Measurements from ENCODE around the gene DARS1.

DNA sequence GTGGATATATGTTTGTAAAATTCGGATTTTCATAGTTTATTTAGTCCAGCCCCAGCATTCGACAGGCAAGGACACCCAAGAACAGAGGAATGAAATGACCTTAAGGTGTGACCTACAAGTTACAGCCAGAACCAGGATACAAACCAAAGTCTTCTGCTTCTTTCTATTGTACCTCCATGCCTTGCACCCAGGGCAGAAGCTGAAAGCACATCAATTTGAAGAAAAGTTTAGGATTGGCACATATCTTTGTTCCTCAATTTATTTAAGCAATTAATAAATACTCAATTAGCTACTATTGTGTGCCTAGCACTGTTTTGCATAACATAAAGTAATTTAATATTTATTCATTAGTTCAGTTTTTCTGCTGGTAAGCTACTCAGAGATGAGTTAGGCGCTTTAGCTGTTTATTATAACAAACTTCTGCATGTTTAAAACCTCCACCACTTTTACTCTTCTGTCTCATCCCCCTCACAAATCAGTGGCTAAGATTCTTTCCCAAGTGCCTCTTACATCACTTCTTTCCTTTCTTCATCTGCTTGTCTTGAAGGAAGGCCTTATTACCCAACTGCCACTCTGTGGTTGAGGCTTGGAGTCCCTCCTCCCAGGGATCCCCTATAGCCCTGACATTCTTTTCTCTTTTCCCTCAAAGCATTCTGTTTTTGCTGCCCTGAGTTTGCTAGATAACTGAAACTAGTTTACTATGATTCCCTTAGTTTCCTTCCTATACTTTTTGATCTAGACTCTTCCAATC, 37.1 kb upstream of the DARS1 start:
- no peak for TF ChIP-seq CTCF (conservative IDR thresholded peaks at IDR 0.05; ENCODE audit: low read length)
- TF ChIP-seq EZH2phosphoT487 (IDR thresholded peaks at IDR 0.05; ENCODE audit: borderline replicate concordance), result no peak
